ENCODE results near the gene REXO4.
"Not testable (repeated sequence)": the region's sequence is repeated elsewhere in the genome, so short reads cannot be mapped to it uniquely, and the experiment has no call there.

The REXO4 gene, protein sequence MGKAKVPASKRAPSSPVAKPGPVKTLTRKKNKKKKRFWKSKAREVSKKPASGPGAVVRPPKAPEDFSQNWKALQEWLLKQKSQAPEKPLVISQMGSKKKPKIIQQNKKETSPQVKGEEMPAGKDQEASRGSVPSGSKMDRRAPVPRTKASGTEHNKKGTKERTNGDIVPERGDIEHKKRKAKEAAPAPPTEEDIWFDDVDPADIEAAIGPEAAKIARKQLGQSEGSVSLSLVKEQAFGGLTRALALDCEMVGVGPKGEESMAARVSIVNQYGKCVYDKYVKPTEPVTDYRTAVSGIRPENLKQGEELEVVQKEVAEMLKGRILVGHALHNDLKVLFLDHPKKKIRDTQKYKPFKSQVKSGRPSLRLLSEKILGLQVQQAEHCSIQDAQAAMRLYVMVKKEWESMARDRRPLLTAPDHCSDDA

DNA sequence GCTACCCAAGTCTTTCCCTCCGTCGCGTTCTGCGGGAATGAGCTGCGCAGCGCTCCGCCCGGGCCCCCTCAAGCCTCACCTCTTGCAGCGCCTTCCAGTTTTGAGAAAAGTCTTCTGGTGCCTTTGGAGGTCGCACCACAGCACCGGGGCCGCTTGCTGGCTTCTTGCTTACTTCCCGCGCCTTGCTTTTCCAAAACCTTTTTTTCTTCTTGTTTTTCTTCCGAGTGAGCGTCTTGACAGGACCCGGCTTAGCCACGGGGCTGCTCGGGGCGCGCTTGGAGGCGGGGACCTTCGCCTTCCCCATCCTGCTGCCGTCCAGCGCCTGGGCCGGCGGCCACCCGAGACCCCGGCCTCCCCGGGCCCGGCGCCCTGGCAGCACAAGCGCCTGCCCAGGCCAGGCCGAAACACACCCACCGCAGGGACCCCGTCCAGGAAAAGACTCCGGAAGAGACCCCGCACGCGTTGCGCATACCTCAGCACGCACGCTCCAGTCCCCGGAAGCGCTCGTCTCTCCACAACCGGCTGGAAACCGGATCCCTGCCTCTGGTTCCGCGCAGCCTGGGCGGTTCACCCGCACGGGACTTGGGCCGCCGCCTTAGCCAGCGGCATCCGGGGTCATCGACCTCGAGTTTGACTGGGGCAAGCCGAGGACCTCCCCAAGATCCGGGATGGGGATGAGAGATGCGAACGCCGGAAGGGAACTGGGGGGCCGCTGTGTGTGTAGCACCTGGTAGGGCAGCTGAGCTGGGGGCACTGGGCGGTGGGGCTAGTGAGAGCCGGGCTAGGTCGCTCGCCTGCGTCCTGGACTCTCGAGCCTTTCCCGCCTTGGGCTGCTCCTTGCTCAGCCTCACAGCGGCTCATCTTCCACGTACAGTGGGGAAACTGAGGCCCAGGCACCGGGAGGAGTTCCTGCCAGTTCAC is at the start of gene REXO4:
Gene REXO4, minus strand, starts transcription at position 470 of the 921 bp plus-strand sequence. Its CDS starts 166 bp downstream, at position 304.
- DNase-seq = peak; percentile 74

DNA sequence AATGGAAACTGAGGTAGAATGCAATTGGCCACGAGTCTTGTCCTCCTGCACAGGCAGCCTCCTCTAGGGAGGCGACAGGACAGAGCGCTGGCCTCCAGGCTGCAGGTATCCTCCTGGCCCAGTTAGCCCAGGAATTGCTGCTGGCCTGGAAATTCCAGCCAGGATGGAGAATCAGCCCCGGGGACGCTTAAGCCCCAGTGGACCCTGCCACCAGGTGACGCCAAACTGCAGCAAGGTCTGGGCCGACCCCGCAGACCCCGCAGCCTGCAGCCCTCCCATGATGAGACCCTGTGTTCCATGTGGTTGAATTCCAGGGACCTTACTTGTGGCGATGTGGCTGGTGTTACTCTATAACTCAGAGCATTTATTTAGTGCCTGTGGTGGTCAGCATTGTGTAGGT is 49.3 kb upstream of the REXO4 start:
- DNase-seq = no peak

DNA sequence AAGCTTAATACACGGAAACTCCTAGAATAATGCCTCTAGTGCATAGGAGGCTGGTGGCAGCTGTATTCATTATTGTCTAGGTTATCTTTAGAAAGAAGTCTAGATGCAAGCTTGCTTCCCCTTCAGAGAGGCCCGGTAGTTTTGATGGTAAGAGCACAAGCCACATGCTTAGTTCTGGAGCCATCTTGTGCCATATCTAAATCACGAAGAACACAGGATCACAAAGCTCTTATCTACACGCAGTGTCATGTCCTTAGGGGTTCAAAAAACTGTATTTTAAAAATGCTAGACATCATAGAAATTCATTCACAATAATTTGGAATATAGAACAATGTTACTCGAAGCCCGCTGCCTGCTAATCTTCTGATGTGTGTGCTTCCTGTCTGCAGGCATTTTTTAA is 48.2 kb upstream of the REXO4 start:
- no peak for DNase-seq

DNA sequence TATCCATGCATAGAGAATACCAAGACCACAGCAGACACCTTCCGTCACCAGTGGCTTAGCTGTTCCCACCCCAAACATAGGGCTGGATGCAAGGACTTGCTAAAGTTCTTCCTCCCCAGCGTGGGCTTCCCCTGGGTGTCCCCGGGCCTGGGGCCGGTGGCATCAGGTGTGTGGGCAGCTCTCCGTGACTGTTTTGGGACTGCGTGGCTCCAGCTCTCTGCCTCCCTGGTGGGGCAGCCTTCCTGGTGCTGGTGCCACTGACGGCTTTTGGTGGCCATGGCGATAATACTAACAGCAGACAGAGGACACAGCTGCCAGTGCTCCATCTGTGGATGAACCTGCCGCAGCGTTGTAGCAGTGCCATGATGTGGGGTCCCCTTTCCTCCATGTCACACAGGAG is 46.8 kb upstream of the REXO4 start:
- DNase-seq = no peak

DNA sequence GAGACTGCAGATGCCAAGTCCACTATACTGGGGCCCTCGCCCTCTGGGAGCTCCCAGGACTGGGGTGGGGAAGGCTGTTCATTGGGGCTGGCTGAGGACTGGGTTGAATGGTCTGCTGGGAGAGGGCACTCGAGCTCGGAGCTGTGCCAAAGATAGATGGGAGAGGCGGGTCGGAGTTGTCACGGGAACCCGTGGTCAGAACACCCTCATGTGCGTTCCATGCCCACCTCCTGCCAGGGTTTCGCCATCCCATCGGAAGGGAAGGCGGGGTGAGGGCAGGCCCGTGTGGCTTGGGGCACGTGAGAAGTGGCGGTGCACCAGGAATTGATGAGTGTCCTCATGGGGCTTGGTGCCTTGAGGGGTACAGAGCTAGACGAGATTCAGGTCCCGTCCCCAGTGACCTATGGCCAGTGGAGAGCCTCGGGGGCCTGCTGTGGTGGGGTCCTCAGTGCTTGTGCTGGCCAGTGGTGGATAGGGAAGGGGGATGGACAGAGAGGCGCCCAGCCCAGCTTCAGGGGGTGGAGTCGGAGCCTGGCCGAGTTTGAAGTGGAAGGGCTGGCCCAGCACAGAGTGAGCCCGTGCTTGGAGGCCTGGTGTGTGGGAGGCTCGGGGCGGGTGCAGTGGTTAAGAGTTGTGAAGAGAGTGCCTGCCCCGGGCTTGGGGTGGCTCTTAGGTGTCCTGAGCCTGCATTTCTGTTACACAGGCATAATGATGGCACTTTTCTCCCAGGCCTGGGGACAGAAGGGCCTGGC is 46.2 kb upstream of the REXO4 start:
- DNase-seq = no peak

DNA sequence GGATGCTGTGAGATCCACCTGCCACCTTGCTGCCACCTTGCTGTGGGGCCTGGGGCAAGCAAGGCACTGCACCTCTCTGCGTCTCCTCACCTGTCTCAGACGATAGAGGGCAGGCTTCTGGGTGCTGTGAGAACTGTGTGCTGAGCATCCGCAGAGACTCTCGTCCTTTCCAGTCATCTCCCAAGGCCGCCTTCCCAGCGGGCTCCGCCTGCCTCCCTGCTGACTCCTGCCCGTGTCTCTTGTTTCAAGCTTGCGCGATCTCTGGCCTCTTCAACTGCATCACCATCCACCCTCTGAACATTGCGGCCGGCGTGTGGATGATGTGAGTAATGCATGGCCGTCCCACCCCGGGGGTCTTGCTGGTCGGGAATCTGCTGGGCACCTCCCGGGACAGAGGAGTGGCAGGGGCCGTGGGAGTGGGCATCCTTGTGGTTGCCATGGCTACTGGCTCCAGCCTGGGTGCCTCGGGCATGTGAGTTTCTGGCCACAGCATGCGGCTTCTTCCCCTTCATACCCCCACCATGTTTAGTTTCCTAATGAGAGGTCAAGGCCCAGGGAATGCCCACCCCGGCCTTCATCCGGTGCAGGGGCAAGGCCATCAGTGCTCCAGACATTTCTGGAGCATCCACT is 45.5 kb upstream of the REXO4 start:
- DNase-seq = no peak

DNA sequence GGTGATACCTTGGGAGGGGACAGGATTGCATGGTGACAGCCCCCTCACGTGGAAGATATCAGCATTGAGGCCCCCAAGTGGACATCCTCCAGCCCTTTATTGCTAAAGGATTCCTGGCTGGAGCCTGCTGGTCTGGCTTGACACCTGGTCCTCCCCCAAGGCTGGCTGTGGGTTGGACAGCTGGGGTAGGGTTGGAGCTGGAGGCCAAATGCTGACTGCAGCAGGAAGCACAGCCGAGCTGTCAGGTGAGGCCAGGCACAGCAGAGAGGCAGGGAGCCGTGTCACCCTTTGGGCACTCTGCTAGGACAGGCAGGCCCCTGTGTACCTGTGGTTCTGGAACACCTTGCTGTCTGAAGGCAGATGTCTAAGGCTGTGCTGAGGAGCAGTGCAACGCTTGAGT is 44.2 kb upstream of the REXO4 start:
- DNase-seq = no peak

DNA sequence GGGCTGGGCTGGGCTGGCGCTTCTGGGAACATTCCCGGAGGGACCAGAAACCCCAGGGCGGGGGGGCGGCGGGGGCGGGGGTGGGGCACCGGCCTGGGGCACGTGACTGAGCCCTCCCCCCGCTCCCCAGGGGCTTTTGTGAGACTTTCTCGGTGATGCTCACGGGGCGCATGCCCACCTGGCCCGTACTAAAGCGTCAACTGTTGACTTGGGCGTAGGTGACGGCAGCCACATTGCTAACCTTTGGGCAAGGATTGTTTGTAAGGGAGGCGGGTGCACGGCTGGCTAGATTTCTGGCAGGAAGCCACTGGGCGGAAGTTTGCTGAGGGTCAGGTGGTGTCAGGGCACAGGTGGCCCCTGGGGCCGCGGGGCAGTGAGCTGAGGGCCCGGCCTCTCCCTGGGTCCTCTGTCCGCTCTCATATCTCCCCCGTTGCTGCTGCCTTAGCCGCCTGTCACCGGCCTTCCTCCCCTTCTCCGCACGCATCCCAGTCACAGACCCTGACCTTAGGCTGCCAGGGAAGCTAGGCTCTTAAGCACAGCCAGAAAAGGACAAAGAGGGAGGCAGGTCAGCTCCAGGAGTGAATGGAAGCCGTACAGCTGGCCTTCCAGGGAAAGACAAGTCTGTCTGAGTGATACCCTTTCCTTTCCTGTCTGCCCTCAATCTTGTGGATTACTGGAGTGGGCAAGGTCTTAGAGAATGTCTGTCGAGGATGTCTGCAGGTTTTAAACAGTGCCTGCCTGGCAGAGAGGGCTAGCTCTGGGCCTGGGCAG is 42.8 kb upstream of the REXO4 start:
- DNase-seq = peak; percentile 80

DNA sequence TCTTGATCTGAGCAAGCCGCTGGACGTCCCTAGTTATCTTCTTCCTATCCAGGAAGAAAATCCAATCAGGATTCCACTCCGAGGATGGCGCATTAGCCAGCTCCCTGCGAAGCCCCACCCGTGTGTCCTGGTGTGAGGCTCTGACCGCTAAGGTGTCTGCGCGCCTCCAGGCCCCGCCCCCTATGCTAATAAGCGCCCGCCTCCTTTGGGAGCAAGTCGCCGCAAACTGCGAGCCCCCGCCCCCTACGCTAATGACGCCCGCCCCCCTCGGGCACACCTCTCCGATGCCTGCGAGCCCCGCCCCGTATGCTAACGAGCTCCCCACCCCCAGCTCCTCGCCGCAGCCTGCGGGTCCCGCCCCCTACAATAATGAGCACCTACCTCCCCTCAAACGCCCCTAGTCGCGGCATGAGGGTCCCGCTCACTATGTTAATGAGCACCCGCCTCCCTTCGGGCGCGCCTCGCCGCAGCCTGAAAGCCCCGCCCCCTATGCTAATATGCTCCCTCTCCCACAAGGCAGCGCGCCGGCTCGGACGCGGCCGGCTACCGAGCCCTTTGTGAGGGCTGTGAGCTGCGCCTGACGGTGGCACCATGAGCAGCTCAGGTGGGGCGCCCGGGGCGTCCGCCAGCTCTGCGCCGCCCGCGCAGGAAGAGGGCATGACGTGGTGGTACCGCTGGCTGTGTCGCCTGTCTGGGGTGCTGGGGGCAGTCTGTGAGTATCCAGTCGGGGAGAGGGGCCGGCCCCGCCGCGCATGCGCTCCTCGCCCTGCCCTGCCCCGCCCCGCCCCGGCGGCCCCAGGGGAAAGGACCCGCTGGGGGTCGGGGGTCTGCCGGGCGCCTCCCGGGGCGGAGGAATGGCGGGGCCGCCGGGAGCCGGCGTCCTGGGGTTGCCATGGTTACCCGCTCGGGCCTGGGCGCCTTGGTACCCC is 41.9 kb upstream of the REXO4 start, which contains the start of gene CACFD1:
Gene CACFD1, plus strand, starts transcription at position 503 of the 929 bp plus-strand sequence. Its CDS starts 89 bp downstream, at position 592.
- peak; percentile 96 for DNase-seq

DNA sequence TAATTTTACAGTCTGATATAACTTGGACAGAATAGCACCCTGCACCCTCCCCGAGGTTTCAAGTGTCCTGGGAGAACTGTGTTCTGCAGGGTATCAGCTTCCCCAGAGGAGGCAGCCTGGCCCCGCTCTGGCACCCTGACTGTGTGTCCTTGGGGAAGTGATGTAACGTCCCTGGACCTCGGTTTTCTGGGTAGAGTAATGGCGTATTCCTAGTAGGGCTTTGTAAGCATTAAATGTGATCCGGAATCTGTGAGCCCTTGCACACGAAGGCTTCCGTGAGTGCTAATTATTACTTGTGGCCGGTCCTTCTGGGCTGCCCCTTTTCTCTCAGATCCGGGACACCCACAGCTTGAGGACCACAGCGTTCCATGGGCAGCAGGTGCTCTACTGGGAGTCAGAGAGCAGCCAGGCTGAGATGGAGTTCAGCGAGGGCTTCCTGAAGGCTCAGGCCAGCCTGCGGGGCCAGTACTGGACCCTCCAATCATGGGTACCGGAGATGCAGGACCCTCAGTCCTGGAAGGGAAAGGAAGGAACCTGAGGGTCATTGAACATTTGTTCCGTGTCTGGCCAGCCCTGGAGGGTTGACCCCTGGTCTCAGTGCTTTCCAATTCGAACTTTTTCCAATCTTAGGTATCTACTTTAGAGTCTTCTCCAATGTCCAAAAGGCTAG is 41.0 kb upstream of the REXO4 start:
- DNase-seq = no peak

DNA sequence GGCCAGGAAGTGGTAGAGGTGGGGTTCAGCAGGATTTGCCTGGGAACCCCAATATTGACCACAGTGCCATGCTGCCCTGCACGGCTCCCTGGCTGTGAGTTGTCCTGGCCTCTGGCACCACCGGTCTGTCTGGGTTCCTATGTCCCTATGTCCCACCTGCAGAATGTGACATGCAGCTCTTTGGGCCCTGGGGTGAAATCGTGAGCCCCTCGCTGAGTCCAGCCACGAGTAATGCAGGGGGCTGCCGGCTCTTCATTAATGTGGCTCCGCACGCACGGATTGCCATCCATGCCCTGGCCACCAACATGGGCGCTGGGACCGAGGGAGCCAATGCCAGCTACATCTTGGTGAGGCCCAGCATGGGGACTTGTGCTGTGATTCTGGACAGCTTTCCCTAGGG is 39.9 kb upstream of the REXO4 start:
- no peak for DNase-seq

DNA sequence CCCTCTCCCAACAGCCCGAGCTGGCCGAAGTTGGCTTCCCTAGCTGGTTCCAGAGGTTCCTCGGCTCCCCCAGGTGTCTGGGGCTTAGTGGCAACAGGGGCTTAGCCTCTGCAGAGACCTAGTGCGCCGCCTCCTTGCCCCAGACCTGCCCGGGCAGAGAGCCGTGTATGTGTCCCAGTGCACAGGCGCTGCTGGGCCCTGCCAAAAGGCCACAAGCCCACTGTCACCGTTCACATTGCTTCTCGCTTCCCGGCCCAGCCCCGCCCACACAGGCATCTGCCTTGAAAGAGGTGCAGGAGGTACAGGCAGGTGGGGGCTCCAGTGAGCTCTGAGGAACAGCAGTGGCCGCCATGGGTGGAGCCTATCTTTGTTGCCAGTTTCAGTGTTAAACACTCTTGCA is 39.4 kb upstream of the REXO4 start:
- no peak for DNase-seq

DNA sequence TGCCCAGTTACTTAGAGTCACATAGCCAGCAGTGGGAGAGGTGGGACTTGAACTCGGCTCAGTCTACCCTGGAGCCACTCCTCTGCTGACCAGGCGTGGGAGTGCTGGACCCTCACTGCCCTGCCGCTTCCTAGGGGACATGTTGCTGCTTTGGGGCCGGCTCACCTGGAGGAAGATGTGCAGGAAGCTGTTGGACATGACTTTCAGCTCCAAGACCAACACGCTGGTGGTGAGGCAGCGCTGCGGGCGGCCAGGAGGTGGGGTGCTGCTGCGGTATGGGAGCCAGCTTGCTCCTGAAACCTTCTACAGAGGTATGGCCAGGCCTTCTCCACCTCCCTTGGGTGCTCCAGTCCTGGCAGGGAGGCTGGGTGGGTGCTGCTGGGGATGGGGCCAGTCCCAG is 38.6 kb upstream of the REXO4 start:
- DNase-seq = no peak

DNA sequence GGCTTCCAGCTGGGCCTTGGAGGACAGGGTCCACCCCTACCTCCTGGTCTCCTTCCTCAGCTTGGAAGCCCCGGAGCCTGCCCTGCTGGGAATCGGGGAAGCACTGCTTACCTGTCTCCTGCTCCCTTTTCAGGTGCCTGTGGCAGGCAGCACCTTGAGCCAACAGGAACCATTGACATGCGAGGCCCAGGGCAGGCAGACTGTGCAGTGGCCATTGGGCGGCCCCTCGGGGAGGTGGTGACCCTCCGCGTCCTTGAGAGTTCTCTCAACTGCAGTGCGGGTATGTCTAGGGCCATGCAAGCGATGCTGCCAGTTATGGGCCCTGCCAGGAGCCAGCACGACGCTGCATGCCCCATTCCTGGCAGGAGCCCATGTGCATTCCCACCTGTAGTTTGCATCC is 38.1 kb upstream of the REXO4 start:
- DNase-seq = no peak

DNA sequence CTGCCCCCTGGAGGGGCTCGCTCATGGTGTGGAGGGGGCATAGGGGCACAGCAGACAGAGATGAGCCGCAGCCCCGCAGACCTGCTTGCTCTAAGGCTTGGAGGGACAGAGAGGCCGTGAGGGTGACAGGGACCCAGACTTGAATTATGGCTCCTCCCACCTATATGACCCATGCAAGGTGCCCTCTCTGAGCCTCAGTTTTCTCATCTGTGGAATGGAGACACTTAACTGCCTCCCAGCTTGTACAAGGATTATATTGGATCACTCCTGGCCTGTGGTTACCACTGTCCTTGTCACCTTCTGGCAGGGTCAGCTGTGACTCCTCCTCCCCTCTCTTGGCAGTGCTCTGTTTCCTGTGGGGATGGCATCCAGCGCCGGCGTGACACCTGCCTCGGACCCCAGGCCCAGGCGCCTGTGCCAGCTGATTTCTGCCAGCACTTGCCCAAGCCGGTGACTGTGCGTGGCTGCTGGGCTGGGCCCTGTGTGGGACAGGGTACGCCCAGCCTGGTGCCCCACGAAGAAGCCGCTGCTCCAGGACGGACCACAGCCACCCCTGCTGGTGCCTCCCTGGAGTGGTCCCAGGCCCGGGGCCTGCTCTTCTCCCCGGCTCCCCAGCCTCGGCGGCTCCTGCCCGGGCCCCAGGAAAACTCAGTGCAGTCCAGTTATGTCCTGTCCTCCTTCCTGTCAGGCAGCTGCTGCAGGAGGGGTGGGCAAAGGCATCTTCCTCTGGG is 37.3 kb upstream of the REXO4 start:
- no peak for DNase-seq

DNA sequence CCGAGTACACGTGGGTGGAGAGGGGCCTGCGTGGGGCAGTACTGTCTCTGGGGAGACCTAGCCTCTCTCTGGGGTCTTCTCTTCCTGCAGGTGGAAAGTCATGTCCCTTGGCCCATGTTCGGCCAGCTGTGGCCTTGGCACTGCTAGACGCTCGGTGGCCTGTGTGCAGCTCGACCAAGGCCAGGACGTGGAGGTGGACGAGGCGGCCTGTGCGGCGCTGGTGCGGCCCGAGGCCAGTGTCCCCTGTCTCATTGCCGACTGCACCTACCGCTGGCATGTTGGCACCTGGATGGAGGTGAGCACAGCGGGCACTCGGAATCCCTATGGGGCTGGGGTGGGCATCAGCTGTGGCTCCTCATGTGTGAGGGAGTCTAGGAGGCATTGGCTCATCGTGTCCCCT is 36.5 kb upstream of the REXO4 start:
- DNase-seq = no peak

DNA sequence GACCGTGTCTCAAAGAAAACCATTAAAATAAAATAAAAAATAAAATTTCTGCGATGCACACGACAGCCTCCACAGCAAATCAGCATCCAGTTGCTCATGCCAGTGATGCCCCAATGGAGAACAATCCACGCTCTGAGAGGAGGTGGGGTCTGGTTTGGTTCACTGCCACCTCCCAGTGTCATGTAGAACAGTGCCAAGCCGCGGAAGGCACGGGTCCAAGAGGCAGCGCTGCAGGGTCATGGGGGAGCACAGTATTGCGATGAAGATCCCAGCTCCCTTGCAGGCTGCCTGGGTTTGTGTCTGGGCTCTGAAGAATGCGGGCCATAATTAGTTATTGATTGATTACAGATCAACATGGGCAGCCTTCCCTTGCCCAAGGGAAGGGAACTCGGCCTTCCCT is 35.8 kb upstream of the REXO4 start:
- no peak for DNase-seq

DNA sequence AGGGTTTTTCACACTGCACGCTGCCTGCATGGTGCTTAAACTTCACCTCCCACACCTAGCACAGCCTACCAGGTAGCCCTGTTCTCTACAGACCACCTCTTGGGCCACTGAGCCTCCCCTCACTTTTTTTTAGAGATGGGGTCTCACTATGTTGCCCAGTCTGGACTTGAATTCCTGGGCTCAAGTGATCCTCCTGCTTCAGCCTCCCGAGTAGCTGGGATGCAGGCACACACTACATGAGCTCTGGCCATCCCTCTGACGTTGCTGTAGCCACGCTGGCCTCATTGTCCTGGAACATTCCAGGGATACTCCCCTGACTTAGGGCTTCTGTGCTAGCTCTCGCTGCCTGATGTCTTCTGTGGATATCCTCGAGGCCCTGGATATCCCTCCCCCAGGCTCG is 34.8 kb upstream of the REXO4 start:
- DNase-seq = no peak

DNA sequence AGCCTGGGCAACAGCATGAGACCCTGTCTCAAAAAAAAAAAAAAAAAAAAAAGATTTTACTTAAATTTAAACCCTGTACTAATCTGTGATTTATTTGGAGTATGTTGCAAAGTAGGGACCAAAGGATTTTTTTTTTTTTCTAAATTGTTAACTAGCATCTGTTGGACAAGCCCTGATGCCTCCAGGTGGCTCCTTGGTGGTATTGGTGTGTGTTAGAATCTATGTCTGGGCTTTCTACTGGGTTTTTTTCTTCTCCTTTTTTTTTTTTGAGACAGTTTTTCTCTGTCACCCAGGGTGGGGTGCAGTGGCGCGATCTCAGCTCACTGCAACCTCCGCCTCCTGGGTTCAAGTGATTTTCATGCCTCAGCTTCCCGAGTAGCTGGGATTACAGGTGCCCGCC is 34.1 kb upstream of the REXO4 start:
- not testable (repeated sequence) for DNase-seq

All from NCI-H1105 (cell line).